ENCODE results near the gene NMT2.

Gene NMT2

GRCh38 chr10:15072358-15072757, 96.1 kb downstream of the NMT2 start:
- Histone ChIP-seq H3K27ac (no peak overlapping the region), H3K27me3 (replicated peaks) (no peaks in the 10 kb centered on the region), H3K4me3 (ENCODE audit: low read depth, low read length) (no peak overlapping the region), H3K36me3 (replicated peaks) (no peaks in the 10 kb centered on the region)
- no peak for TF ChIP-seq CTCF (IDR thresholded peaks at IDR 0.05; ENCODE audit: low read depth, low read length, missing control alignments)
- no peak for DNase-seq
- in situ Hi-C loops (cut with HindIII; ENCODE audit: low pct_ligation_motif_present, low sequenced_read_pairs) = no loop called here

- Histone ChIP-seq H3K4me3 (ENCODE audit: low read depth, low read length) (no peak overlapping the region), H3K36me3 (replicated peaks) (peaks cover 9% of the 10 kb centered on the region), H3K27ac (no peak overlapping the region), H3K27me3 (replicated peaks) (no peaks in the 10 kb centered on the region)
- peak; percentile 29 for TF ChIP-seq CTCF (IDR thresholded peaks at IDR 0.05; ENCODE audit: low read depth, low read length, missing control alignments)
- in situ Hi-C loops (cut with HindIII; ENCODE audit: low pct_ligation_motif_present, low sequenced_read_pairs) = no loop called here
- no peak for DNase-seq
Measured at GRCh38 chr10:15069230-15069629, 99.3 kb downstream of the NMT2 start.

GRCh38 chr10:15068802-15069201, 99.7 kb downstream of the NMT2 start:
- in situ Hi-C loops (cut with HindIII; ENCODE audit: low pct_ligation_motif_present, low sequenced_read_pairs) = no loop called here

DNA sequence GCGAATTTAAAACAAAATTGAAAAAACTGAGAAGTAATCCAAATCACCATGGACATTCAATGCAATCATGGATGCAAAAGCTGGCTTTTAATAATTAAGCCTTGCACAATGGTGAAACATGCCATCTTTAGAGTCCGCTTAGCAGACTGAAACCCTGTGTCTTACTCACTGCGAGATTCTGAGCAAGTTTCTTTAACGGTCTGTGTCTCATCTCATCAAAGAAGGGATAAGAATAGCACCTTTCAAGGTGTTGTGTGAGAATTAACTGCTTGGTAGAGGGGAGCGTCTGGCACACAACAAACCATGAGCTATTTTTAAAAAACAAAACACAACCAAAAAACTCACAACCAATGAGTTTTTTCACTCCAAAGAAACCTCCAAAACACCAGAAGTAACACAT, 101.3 kb downstream of the NMT2 start:
- Histone ChIP-seq H3K36me3 (replicated peaks) (peaks cover 10% of the 10 kb centered on the region), H3K27ac (no peak overlapping the region), H3K4me3 (ENCODE audit: low read depth, low read length) (no peak overlapping the region), H3K27me3 (replicated peaks) (no peaks in the 10 kb centered on the region)
- TF ChIP-seq CTCF (IDR thresholded peaks at IDR 0.05; ENCODE audit: low read depth, low read length, missing control alignments) = no peak
- in situ Hi-C loops (cut with HindIII; ENCODE audit: low pct_ligation_motif_present, low sequenced_read_pairs) = no loop called here
- no peak for DNase-seq

More at GRCh38 chr10:15068802-15069201, 99.7 kb downstream of the NMT2 start:
- peak; percentile 77 for DNase-seq
- H3K4me3 ChIP-seq (ENCODE audit: low read depth, low read length) = no peak overlapping the region
- no peaks in the 10 kb centered on the region for H3K27me3 ChIP-seq (replicated peaks)
- no peak for TF ChIP-seq CTCF (IDR thresholded peaks at IDR 0.05; ENCODE audit: low read depth, low read length, missing control alignments)
- H3K36me3 ChIP-seq (replicated peaks) = peaks cover 10% of the 10 kb centered on the region
- no peak overlapping the region for H3K27ac ChIP-seq

- no peak overlapping the region for H3K27ac ChIP-seq
- no peak for DNase-seq
- no peaks in the 10 kb centered on the region for H3K27me3 ChIP-seq (replicated peaks)
- peaks cover 16% of the 10 kb centered on the region for H3K36me3 ChIP-seq (replicated peaks)
- in situ Hi-C loops (cut with HindIII; ENCODE audit: low pct_ligation_motif_present, low sequenced_read_pairs) = no loop called here
- H3K4me3 ChIP-seq (ENCODE audit: low read depth, low read length) = no peak overlapping the region
- TF ChIP-seq CTCF (IDR thresholded peaks at IDR 0.05; ENCODE audit: low read depth, low read length, missing control alignments) = no peak
Measured at GRCh38 chr10:15060638-15061037, 107.9 kb downstream of the NMT2 start.

- in situ Hi-C loops (cut with HindIII; ENCODE audit: low pct_ligation_motif_present, low sequenced_read_pairs) = no loop called here
- TF ChIP-seq CTCF (IDR thresholded peaks at IDR 0.05; ENCODE audit: low read depth, low read length, missing control alignments) = no peak
- Histone ChIP-seq H3K36me3 (replicated peaks) (peaks cover 10% of the 10 kb centered on the region), H3K4me3 (ENCODE audit: low read depth, low read length) (no peak overlapping the region), H3K27me3 (replicated peaks) (no peaks in the 10 kb centered on the region), H3K27ac (no peak overlapping the region)
- DNase-seq = no peak
Measured at GRCh38 chr10:15059914-15060313, 108.6 kb downstream of the NMT2 start.

All from brain microvascular endothelial cell (primary cell).